Neural crest cell (in vitro differentiated cells): ENCODE measurements around the gene COX5A. TPM values are rescaled to one million over a fixed set of nuclear protein-coding genes. Genes with fewer than 3 reads are reported as not detected.

Source experiments
- DNase-seq: peaks from one replicate; pipeline ENCODE4 v3.0.0; 2021; ENCODE audit warnings: low read depth, mixed read lengths, low spot score
- H3K27ac Mint-ChIP-seq: one replicate; pipeline ENCODE4 v1.8.0; 2021; ENCODE audit warnings: mild to moderate bottlenecking, mixed read lengths; ENCODE audit not compliant: unreplicated experiment
- H3K27me3 Mint-ChIP-seq: 2 replicates; pipeline ENCODE4 v1.8.0; 2021; ENCODE audit warnings: low read depth, mild to moderate bottlenecking, mixed read lengths
- H3K36me3 Mint-ChIP-seq: 2 replicates; pipeline ENCODE4 v1.8.0; 2021; ENCODE audit warnings: low read depth, mild to moderate bottlenecking, mixed read lengths
- H3K4me1 Mint-ChIP-seq: 2 replicates; pipeline ENCODE4 v1.8.0; 2021; ENCODE audit warnings: mixed read lengths
- H3K4me3 Mint-ChIP-seq: one replicate; pipeline ENCODE4 v1.8.0; 2021; ENCODE audit warnings: mild to moderate bottlenecking, mixed read lengths
- H3K9me3 Mint-ChIP-seq: 2 replicates; pipeline ENCODE4 v1.8.0; 2021; ENCODE audit warnings: mixed read lengths
- CTCF ChIP-seq: fragments of 200-600 bp; sonication (generic); conservative IDR thresholded peaks from 2 replicates; pipeline ENCODE4 v1.5.0; 2021; ENCODE audit warnings: antibody characterized with exemption, mild to moderate bottlenecking
- total RNA-seq: library from RNA; stranded (reverse); gene quantifications from 2 replicates; pipeline ENCODE4 v1.2.1, GENCODE V29; 2021

COX5A gene
- total RNA-seq, 1 donor from 2014 or later, result 239 TPM

DNA sequence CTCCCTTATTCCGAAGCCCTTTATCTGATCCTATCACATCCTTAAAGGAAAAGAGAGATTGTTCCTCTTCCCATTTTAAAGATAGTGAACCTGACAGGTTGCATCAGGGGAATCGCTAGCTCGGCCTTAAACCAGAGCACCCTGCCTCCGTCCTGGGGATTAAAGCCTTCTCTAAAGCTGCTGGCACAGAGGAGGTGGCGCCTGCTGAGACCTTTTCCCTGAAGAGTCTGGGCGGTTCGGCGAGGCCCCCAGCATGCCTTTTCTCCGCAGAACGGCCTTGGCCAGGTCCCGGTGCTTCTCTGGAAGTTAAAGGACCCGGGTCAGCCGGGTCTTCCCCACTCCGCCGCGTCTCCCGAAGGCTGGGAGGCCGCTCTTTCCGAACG, 31.8 kb downstream of the COX5A start:
- no peaks in the 10 kb centered on the region for H3K27me3 Mint-ChIP-seq
- no peak for DNase-seq
- no peak for TF ChIP-seq CTCF
- no peaks in the 10 kb centered on the region for H3K9me3 Mint-ChIP-seq
- peaks cover 21% of the 10 kb centered on the region for H3K36me3 Mint-ChIP-seq
- peak overlapping the region; percentile 70 for H3K27ac Mint-ChIP-seq
- peak overlapping the region; percentile 93 for H3K4me3 Mint-ChIP-seq
- H3K4me1 Mint-ChIP-seq, result peaks cover 41% of the 10 kb centered on the region

GRCh38 chr15:74904190-74904805, 33.6 kb downstream of the COX5A start:
- Mint-ChIP-seq H3K9me3 (no peaks in the 10 kb centered on the region), H3K27me3 (no peaks in the 10 kb centered on the region), H3K4me3 (peak overlapping the region; percentile 93), H3K4me1 (peaks cover 41% of the 10 kb centered on the region), H3K27ac (no peak overlapping the region), H3K36me3 (peaks cover 27% of the 10 kb centered on the region)
- no peak for TF ChIP-seq CTCF
- DNase-seq, result no peak

GRCh38 chr15:74903676-74904075, 34.2 kb downstream of the COX5A start:
- Mint-ChIP-seq H3K9me3 (no peaks in the 10 kb centered on the region), H3K27me3 (no peaks in the 10 kb centered on the region), H3K4me3 (peak overlapping the region; percentile 93), H3K27ac (no peak overlapping the region), H3K36me3 (peaks cover 22% of the 10 kb centered on the region), H3K4me1 (peaks cover 41% of the 10 kb centered on the region)
- TF ChIP-seq CTCF, result no peak
- DNase-seq, result no peak

DNA sequence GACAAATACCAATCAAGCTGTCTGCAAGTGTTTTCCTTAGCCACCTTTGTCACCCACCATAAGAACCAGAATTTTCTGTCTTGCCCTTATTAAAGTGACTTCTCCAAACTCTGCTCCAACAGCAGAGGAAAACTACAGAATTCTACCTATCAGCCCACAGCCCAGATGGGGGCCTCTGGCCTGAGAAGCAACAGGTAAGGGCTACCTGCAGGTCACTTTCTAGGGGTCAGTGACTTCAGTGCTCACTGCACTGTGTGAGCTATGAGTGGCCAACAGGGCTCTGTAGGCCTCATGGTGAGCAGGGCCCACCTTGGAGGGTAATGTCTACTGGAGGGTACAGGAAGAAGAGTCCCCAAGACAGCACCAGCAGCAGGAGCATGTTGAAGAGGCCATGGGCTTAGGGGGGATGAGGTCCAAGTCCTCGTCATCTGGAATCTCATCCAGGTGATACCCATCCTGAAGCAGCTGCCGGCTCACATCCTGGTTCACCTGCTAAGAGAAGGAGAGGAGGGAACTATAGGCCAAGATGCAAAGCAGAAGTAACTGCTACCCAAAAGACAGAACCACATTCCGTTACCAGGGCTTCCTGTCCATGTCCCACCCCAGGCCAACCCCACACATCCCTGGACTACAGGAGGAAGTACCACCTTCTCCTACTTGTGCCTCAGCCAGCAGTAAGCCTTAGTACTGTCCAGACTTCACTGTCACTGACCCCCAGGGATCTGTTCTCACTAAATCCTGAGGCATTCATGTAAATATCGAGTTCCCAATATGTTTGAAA, 35.4 kb downstream of the COX5A start:
- peak overlapping the region; percentile 80 for H3K4me3 Mint-ChIP-seq
- H3K27ac Mint-ChIP-seq, result no peak overlapping the region
- H3K4me1 Mint-ChIP-seq, result peaks cover 37% of the 10 kb centered on the region
- peaks cover 24% of the 10 kb centered on the region for H3K36me3 Mint-ChIP-seq
- no peak for TF ChIP-seq CTCF
- H3K27me3 Mint-ChIP-seq, result no peaks in the 10 kb centered on the region
- DNase-seq, result no peak
- no peaks in the 10 kb centered on the region for H3K9me3 Mint-ChIP-seq

DNA sequence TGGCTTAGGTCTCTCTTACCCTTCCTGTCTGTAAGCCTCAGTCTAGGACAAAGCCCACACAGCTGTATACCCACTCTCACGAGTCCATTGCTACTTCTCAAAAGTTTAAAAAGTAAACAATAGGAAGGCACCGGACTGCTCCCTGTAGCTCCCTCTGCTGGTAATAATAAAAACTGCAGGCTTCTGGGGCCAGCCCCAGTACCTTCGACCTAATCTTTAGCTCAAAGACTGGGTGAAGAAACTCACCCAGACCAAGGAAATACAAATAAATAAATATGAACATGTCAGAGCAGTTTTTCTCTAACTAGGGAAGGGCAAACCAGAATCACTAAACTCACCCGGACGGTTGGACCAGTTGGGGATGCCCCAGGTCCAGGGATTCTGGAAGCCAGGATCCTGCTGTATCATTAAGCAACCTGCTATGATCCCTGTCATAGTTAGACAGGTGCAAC, 36.2 kb downstream of the COX5A start:
- peak; percentile 97 for TF ChIP-seq CTCF
- Mint-ChIP-seq H3K4me1 (peaks cover 30% of the 10 kb centered on the region), H3K4me3 (peak overlapping the region; percentile 80), H3K27ac (no peak overlapping the region), H3K9me3 (no peaks in the 10 kb centered on the region), H3K36me3 (peaks cover 24% of the 10 kb centered on the region), H3K27me3 (no peaks in the 10 kb centered on the region)
- DNase-seq, result peak; percentile 59
